HepG2 (cell line): ENCODE data around the gene L3MBTL3. TPM values are rescaled to one million over a fixed set of nuclear protein-coding genes. Genes with fewer than 3 reads are reported as not detected.

Source experiments
- ATAD3A ChIP-seq: sonication (generic); formaldehyde crosslinking; IDR thresholded peaks from 2 replicates; pipeline ENCODE4 v1.4.0; 2020; ENCODE audit warnings: missing genetic modification reagents
- HHEX ChIP-seq: IDR thresholded peaks from 2 replicates; pipeline ENCODE4 v1.6.1; 2016; ENCODE audit warnings: control low read depth
- MEIS1 ChIP-seq: sonication (generic); formaldehyde crosslinking; IDR thresholded peaks from 2 replicates; pipeline ENCODE4 v1.9.0; 2021; ENCODE audit warnings: mild to moderate bottlenecking, missing genetic modification reagents, moderate library complexity, borderline replicate concordance
- ZNF724P ChIP-seq: sonication (generic); formaldehyde crosslinking; IDR thresholded peaks from 2 replicates; pipeline ENCODE4 v1.8.0; 2022; ENCODE audit warnings: missing genetic modification reagents, borderline replicate concordance
- polyA plus RNA-seq, 8 experiments: library from polyadenylated mRNA; depleted of rRNA in 3 of 8; stranded (reverse) in 7 of 8; unstranded in 1 of 8; fragments of >200 nt; fragmentation: Illumina TruSeq in 4 of 8; extraction: Trizol in 4 of 8; gene quantifications; 2 replicates each; pipeline versions ENCODE4 v1.2.1 to v1.2.3, GENCODE V29; 2011 to 2016; ENCODE audit warnings: low read depth in 4 of 8, missing spikeins in 1 of 8, mixed read lengths in 1 of 8; ENCODE audit not compliant: insufficient read depth in 1 of 8
- total RNA-seq, 5 experiments: library from RNA; depleted of rRNA; stranded (reverse); fragments of >200 nt; fragmentation: Illumina TruSeq; extraction: Trizol; gene quantifications; 2 replicates each; pipeline ENCODE4 v1.2.3, GENCODE V29; 2016; ENCODE audit warnings: low read depth in 1 of 5
- TF ChIP-seq, protein P1 (sequence below), 2 experiments: IDR thresholded peaks; 2 replicates each; pipeline ENCODE4 v1.6.1; 2011 to 2012; ENCODE audit warnings: low read length in 2 of 2, borderline replicate concordance in 1 of 2, low read depth in 1 of 2, mild to moderate bottlenecking in 1 of 2, moderate library complexity in 1 of 2
- TF ChIP-seq, protein P2 (sequence below): sonication (generic); formaldehyde crosslinking; IDR thresholded peaks from 2 replicates; pipeline ENCODE4 v1.8.1; 2023; ENCODE audit warnings: mild to moderate bottlenecking, inconsistent platforms, moderate library complexity, missing genetic modification reagents, borderline replicate concordance
- TF ChIP-seq, protein P3 (sequence below): IDR thresholded peaks from 2 replicates; pipeline ENCODE4 v1.6.1; 2016; ENCODE audit warnings: low read depth, borderline replicate concordance
- TF ChIP-seq, protein P4 (sequence below): sonication (generic); formaldehyde crosslinking; IDR thresholded peaks from 2 replicates; pipeline ENCODE4 v1.4.0; 2020; ENCODE audit warnings: missing genetic modification reagents

L3MBTL3 gene
- total and polyA plus RNA-seq, 2 of the 13 experiments (the other 11 are each of a cell fraction or from before 2014, with no cell fraction given): 1.5 to 2.5 TPM

DNA sequence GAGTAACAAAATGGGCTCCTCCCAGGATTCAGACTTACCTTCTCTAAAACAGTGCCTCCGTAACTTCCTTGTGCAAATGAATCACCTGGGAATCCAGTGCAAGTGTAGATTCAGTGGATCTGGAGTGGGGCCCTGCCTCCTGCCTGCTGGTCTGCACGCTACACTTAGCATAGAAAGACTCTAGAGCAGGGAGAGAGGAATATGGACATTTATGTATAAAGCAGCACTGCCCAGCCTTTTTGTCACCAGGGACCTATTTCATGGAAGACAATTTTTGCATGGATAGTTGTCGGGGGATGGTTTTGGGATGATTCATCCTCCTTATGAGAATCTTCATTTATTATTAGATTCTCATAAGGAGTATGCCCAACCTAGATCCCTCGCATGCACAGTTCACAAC lies 42.3 kb upstream of the L3MBTL3 start (continued):
- TF ChIP-seq, protein P1, sequence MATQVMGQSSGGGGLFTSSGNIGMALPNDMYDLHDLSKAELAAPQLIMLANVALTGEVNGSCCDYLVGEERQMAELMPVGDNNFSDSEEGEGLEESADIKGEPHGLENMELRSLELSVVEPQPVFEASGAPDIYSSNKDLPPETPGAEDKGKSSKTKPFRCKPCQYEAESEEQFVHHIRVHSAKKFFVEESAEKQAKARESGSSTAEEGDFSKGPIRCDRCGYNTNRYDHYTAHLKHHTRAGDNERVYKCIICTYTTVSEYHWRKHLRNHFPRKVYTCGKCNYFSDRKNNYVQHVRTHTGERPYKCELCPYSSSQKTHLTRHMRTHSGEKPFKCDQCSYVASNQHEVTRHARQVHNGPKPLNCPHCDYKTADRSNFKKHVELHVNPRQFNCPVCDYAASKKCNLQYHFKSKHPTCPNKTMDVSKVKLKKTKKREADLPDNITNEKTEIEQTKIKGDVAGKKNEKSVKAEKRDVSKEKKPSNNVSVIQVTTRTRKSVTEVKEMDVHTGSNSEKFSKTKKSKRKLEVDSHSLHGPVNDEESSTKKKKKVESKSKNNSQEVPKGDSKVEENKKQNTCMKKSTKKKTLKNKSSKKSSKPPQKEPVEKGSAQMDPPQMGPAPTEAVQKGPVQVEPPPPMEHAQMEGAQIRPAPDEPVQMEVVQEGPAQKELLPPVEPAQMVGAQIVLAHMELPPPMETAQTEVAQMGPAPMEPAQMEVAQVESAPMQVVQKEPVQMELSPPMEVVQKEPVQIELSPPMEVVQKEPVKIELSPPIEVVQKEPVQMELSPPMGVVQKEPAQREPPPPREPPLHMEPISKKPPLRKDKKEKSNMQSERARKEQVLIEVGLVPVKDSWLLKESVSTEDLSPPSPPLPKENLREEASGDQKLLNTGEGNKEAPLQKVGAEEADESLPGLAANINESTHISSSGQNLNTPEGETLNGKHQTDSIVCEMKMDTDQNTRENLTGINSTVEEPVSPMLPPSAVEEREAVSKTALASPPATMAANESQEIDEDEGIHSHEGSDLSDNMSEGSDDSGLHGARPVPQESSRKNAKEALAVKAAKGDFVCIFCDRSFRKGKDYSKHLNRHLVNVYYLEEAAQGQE (IDR thresholded peaks at IDR 0.05; ENCODE audit: borderline replicate concordance in 1 of 2, low read depth in 1 of 2, low read length in 2 of 2): no peak
- TF ChIP-seq, protein P2, sequence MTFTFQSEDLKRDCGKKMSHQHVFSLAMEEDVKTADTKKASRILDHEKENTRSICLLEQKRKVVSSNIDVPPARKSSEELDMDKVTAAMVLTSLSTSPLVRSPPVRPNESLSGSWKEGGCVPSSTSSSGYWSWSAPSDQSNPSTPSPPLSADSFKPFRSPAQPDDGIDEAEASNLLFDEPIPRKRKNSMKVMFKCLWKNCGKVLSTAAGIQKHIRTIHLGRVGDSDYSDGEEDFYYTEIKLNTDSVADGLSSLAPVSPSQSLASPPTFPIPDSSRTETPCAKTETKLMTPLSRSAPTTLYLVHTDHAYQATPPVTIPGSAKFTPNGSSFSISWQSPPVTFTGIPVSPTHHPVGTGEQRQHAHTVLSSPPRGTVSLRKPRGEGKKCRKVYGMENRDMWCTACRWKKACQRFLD: no peak
- TF ChIP-seq ZNF724P (CRISPR knock-in tag) (no peak), MEIS1 (no peak), ATAD3A (CRISPR knock-in tag) (no peak), HHEX (CRISPR knock-in tag) (no peak)
- TF ChIP-seq, protein P3, sequence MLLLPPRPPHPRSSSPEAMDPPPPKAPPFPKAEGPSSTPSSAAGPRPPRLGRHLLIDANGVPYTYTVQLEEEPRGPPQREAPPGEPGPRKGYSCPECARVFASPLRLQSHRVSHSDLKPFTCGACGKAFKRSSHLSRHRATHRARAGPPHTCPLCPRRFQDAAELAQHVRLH (CRISPR knock-in tag): no peak
- TF ChIP-seq, protein P4, sequence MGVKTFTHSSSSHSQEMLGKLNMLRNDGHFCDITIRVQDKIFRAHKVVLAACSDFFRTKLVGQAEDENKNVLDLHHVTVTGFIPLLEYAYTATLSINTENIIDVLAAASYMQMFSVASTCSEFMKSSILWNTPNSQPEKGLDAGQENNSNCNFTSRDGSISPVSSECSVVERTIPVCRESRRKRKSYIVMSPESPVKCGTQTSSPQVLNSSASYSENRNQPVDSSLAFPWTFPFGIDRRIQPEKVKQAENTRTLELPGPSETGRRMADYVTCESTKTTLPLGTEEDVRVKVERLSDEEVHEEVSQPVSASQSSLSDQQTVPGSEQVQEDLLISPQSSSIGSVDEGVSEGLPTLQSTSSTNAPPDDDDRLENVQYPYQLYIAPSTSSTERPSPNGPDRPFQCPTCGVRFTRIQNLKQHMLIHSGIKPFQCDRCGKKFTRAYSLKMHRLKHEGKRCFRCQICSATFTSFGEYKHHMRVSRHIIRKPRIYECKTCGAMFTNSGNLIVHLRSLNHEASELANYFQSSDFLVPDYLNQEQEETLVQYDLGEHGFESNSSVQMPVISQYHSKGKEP (CRISPR knock-in tag): no peak
